GM21825 (cell line): ENCODE measurements around the gene TMEM141.
"Not testable (repeated sequence)": the region's sequence is repeated elsewhere in the genome, so short reads cannot be mapped to it uniquely, and the experiment has no call there.

Experiments
- ATAC-seq: cut with Tn5 transposase; IDR thresholded peaks from one replicate; pipeline ENCODE4 v1.9.1; 2021; ENCODE audit warnings: mild to moderate bottlenecking, moderate library complexity; ENCODE audit not compliant: unreplicated experiment

Gene TMEM141

GRCh38 chr9:136773386-136774044, 17.6 kb upstream of the TMEM141 start:
- ATAC-seq, result no peak

DNA sequence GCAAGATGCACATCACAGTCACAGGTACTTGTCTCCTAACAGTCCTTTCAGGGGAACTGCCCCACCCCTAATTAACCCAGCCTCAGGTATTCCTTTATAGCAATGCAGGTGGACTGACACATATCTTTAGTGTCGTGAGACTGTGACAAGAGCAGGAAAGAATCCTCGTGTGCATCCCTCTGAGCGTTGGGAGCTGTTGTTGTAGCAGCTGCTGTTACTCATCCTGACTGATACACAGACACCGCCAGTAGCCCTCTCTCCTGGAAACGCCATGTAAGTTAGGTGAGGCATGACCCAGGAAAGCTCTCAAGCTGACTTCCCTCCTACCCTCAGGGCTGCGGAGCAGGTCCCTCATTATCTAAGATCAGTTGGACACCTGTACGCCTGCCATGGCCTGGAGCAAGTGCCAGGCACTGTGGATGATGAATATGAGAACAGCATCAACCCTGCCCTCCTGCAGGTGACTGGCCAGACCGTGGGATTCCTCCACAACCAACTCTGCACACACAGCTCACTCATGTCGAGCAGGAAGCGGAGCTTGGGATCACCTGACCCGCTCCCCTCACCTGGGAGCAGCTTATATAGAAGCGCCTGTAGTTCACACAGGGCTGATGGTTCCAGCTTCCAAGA, 16.6 kb upstream of the TMEM141 start:
- no peak for ATAC-seq

DNA sequence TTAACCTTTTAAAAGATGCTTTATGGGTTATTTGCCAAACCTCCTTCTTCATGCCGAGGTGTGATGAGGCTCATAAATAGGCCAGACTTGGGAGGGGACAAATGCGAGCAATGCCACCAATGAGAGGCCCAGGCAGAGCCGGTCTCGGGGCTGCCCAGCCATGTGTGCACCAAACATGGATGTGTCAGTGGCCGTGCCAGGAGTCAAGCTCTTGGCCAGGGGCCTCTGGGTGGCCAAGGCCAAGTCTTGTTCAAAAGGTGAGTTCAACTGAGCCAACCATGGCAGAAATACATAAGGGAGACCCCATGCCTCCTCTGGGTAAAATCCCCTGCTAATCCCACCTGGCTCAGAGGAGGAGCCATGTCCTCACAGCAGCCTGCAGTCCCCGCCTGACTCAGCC, 16.0 kb upstream of the TMEM141 start:
- no peak for ATAC-seq

- ATAC-seq, result no peak
These were observed 14.2 kb upstream of the TMEM141 start for GRCh38 chr9:136776947-136777346.

DNA sequence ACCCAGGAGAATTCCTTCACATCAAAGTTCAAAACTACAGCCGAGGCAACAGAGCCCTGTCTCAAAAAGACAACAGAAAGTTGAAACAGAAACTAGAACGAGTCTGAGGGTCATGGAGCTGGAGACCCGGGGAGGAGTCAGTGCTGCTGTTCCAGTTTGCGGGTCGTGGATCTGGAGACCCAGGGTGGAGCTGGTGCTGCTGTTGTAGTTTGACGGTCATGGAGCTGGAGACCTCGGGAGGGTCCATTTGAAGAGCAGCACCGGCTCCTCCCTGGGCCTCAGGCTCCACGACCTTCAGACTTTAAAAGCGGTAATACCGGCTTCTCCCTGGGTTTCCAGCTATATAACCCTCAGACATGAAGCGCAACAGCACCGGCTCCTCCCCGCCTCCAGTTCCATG, 13.8 kb upstream of the TMEM141 start:
- no peak for ATAC-seq

GRCh38 chr9:136779808-136780207, 11.3 kb upstream of the TMEM141 start:
- ATAC-seq, result no peak

- ATAC-seq, result no peak
These were observed 8.7 kb upstream of the TMEM141 start for GRCh38 chr9:136782452-136782851.

GRCh38 chr9:136784249-136784996, 6.7 kb upstream of the TMEM141 start:
- ATAC-seq, result no peak

- ATAC-seq, result no peak
These were observed 6.2 kb upstream of the TMEM141 start for GRCh38 chr9:136784997-136785361.

GRCh38 chr9:136785565-136786355, 5.4 kb upstream of the TMEM141 start:
- ATAC-seq, result not testable (repeated sequence)

DNA sequence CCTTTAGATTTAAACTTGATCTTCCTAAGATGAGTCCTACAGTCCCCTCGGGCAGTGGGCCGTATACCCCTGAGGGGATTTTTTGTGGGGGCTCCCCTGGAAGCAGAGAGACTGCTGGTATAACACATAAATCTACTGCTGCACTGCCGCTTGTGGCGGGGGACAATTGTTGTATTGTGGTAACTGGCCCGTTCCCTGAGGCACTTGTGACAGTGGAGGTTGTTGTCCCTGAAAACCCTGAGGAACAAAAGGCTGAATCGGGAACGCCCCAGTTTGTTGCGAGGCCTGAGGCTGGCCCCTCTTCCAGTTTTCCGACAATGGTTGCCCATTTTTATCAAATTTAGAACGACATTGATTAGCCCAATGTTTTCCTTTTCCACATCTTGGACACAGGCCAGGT, 4.7 kb upstream of the TMEM141 start:
- no peak for ATAC-seq

- not testable (repeated sequence) for ATAC-seq
These were observed 4.2 kb upstream of the TMEM141 start for GRCh38 chr9:136786983-136787382.

- no peak for ATAC-seq
These were observed 3.3 kb upstream of the TMEM141 start for GRCh38 chr9:136787690-136788400.

- ATAC-seq, result not testable (repeated sequence)
These were observed 2.3 kb upstream of the TMEM141 start for GRCh38 chr9:136788644-136789522.

DNA sequence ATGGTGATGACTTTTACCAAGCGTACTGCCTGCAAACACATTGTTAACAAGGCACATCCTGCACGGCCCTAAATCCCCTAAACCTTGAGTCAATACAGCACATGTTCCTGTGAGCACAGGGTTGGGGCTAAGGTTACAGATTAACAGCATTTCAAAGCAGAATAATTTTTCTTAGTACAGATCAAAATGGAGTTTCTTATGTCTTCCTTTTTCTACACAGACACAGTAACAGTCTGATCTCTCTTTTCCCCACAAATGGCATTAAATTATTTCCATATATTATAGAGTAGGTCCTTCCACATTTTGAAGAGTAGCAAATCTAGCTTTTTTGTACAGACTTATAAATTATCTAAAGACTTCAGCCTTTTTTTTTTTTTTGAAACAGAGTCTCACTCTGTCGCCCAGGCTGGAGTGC, 1.6 kb upstream of the TMEM141 start:
- ATAC-seq, result no peak

GRCh38 chr9:136791516-136792276, 552 bp downstream of the TMEM141 start:
- ATAC-seq, result no peak

GRCh38 chr9:136792321-136793085, 1.4 kb downstream of the TMEM141 start:
- no peak for ATAC-seq
